ENCODE results near the gene SMIM43. TPM values are rescaled to one million over a fixed set of nuclear protein-coding genes. Genes with fewer than 3 reads are reported as not detected.
"Not testable (repeated sequence)": the region's sequence is repeated elsewhere in the genome, so short reads cannot be mapped to it uniquely, and the experiment has no call there.

The SMIM43 gene
- total RNA-seq, 1 experiment from 2014 or later: 0.08 TPM

GRCh38 chr4:121765971-121766538 lies 1.1 kb upstream of the SMIM43 start:
- DNase-seq: no peak
- Histone ChIP-seq H3K36me3 (no peaks in the 10 kb centered on the region), H3K9me3 (replicated peaks) (no peaks in the 10 kb centered on the region), H3K27ac (no peak overlapping the region), H3K4me3 (no peak overlapping the region), H3K27me3 (no peaks in the 10 kb centered on the region), H3K4me1 (no peaks in the 10 kb centered on the region)

GRCh38 chr4:121765368-121765705 lies 373 bp upstream of the SMIM43 start:
- no peak overlapping the region for H3K4me3 ChIP-seq
- no peak for DNase-seq
- no peaks in the 10 kb centered on the region for H3K36me3 ChIP-seq
- H3K4me1 ChIP-seq: no peaks in the 10 kb centered on the region
- no peaks in the 10 kb centered on the region for H3K9me3 ChIP-seq (replicated peaks)
- no peak overlapping the region for H3K27ac ChIP-seq
- H3K27me3 ChIP-seq: no peaks in the 10 kb centered on the region

- Histone ChIP-seq H3K27me3 (no peaks in the 10 kb centered on the region), H3K36me3 (no peaks in the 10 kb centered on the region), H3K27ac (no peak overlapping the region), H3K4me1 (no peaks in the 10 kb centered on the region), H3K4me3 (no peak overlapping the region), H3K9me3 (replicated peaks) (no peaks in the 10 kb centered on the region)
- no peak for DNase-seq
Observed at GRCh38 chr4:121764303-121764701, 662 bp downstream of the SMIM43 start.

- DNase-seq: no peak
- Histone ChIP-seq H3K27me3 (no peaks in the 10 kb centered on the region), H3K4me1 (no peaks in the 10 kb centered on the region), H3K36me3 (no peaks in the 10 kb centered on the region), H3K9me3 (replicated peaks) (no peaks in the 10 kb centered on the region), H3K27ac (no peak overlapping the region), H3K4me3 (no peak overlapping the region)
Observed at GRCh38 chr4:121760205-121760604, 4.8 kb downstream of the SMIM43 start.

- Histone ChIP-seq H3K4me3 (no peak overlapping the region), H3K36me3 (no peaks in the 10 kb centered on the region), H3K4me1 (no peaks in the 10 kb centered on the region), H3K27ac (no peak overlapping the region), H3K27me3 (no peaks in the 10 kb centered on the region), H3K9me3 (replicated peaks) (no peaks in the 10 kb centered on the region)
- DNase-seq: no peak
Observed at GRCh38 chr4:121758925-121759568, 5.9 kb downstream of the SMIM43 start.

- H3K36me3 ChIP-seq; H3K27ac ChIP-seq; H3K4me3 ChIP-seq; H3K9me3 ChIP-seq (replicated peaks); H3K27me3 ChIP-seq; DNase-seq; H3K4me1 ChIP-seq: not testable (repeated sequence)
Observed at GRCh38 chr4:121752142-121752541, 12.8 kb downstream of the SMIM43 start.

GRCh38 chr4:121749225-121749624 lies 15.7 kb downstream of the SMIM43 start:
- Histone ChIP-seq H3K36me3 (no peaks in the 10 kb centered on the region), H3K27me3 (peaks cover 8% of the 10 kb centered on the region; the same call in 1 of the 2 replicates), H3K4me3 (no peak overlapping the region), H3K27ac (no peak overlapping the region), H3K9me3 (replicated peaks) (no peaks in the 10 kb centered on the region), H3K4me1 (no peaks in the 10 kb centered on the region)
- no peak for DNase-seq

- Histone ChIP-seq H3K4me3 (no peak overlapping the region), H3K9me3 (replicated peaks) (no peaks in the 10 kb centered on the region), H3K27me3 (no peaks in the 10 kb centered on the region), H3K27ac (no peak overlapping the region), H3K36me3 (no peaks in the 10 kb centered on the region), H3K4me1 (peaks cover 15% of the 10 kb centered on the region)
- no peak for DNase-seq
Observed at GRCh38 chr4:121742794-121743193, 22.2 kb downstream of the SMIM43 start.

- Histone ChIP-seq H3K27ac (no peak overlapping the region), H3K9me3 (replicated peaks) (no peaks in the 10 kb centered on the region), H3K4me1 (peaks cover 15% of the 10 kb centered on the region), H3K27me3 (no peaks in the 10 kb centered on the region), H3K4me3 (no peak overlapping the region), H3K36me3 (no peaks in the 10 kb centered on the region)
- DNase-seq: no peak
Observed at GRCh38 chr4:121741751-121742150, 23.2 kb downstream of the SMIM43 start.

- Histone ChIP-seq H3K27ac (no peak overlapping the region), H3K4me3 (no peak overlapping the region), H3K27me3 (no peaks in the 10 kb centered on the region), H3K9me3 (replicated peaks) (no peaks in the 10 kb centered on the region), H3K4me1 (peaks cover 15% of the 10 kb centered on the region), H3K36me3 (no peaks in the 10 kb centered on the region)
- DNase-seq: no peak
Observed at GRCh38 chr4:121740796-121741409, 24.1 kb downstream of the SMIM43 start.

- no peaks in the 10 kb centered on the region for H3K9me3 ChIP-seq (replicated peaks)
- no peaks in the 10 kb centered on the region for H3K27me3 ChIP-seq
- no peaks in the 10 kb centered on the region for H3K36me3 ChIP-seq
- H3K4me1 ChIP-seq: peaks cover 15% of the 10 kb centered on the region
- peak overlapping the region; percentile 40 for H3K27ac ChIP-seq
- no peak for DNase-seq
- H3K4me3 ChIP-seq: no peak overlapping the region
Observed at GRCh38 chr4:121739575-121739974, 25.4 kb downstream of the SMIM43 start.

GRCh38 chr4:121738780-121739535 lies 26.0 kb downstream of the SMIM43 start:
- peaks cover 15% of the 10 kb centered on the region for H3K4me1 ChIP-seq
- no peak overlapping the region for H3K4me3 ChIP-seq
- peak overlapping the region; percentile 40 for H3K27ac ChIP-seq
- H3K27me3 ChIP-seq: no peaks in the 10 kb centered on the region
- no peaks in the 10 kb centered on the region for H3K9me3 ChIP-seq (replicated peaks)
- DNase-seq: peak; percentile 53 to 71
- H3K36me3 ChIP-seq: no peaks in the 10 kb centered on the region

- H3K36me3 ChIP-seq: no peaks in the 10 kb centered on the region
- no peak for DNase-seq
- H3K27me3 ChIP-seq: no peaks in the 10 kb centered on the region
- H3K27ac ChIP-seq: no peak overlapping the region
- peaks cover 15% of the 10 kb centered on the region for H3K4me1 ChIP-seq
- H3K9me3 ChIP-seq (replicated peaks): no peaks in the 10 kb centered on the region
- no peak overlapping the region for H3K4me3 ChIP-seq
Observed at GRCh38 chr4:121737846-121738554, 27.0 kb downstream of the SMIM43 start.

- DNase-seq: peak; percentile 64 to 83
- Histone ChIP-seq H3K36me3 (no peaks in the 10 kb centered on the region), H3K4me1 (peaks cover 15% of the 10 kb centered on the region)
Observed at GRCh38 chr4:121736735-121737351, 28.1 kb downstream of the SMIM43 start.

More at GRCh38 chr4:121736735-121737351, 28.1 kb downstream of the SMIM43 start:
- Histone ChIP-seq H3K9me3 (replicated peaks) (no peaks in the 10 kb centered on the region), H3K4me3 (no peak overlapping the region), H3K27ac (no peak overlapping the region), H3K27me3 (no peaks in the 10 kb centered on the region)

Data from SJCRH30 (cell line).